Kidney epithelial cell (primary cell): ENCODE results near the gene PIAS2. TPM values are rescaled to one million over a fixed set of nuclear protein-coding genes. Genes with fewer than 3 reads are reported as not detected.

Experiments
- DNase-seq: peaks from one replicate; pipeline ENCODE4 v3.0.0-alpha.2; 2010; ENCODE audit warnings: low read depth
- H3K27me3 ChIP-seq: 2 replicates; pipeline ENCODE4 v1.6.0; 2011; ENCODE audit warnings: low read length; ENCODE audit not compliant: control insufficient read depth, insufficient read depth
- H3K36me3 ChIP-seq: 2 replicates; pipeline ENCODE4 v1.5.1; 2011; ENCODE audit warnings: low read length; ENCODE audit not compliant: control insufficient read depth, insufficient read depth
- H3K4me3 ChIP-seq: 2 replicates; pipeline ENCODE4 v1.5.1; 2011; ENCODE audit warnings: low read depth, mild to moderate bottlenecking, control low read depth, low read length
- total RNA-seq: library from RNA; depleted of rRNA; stranded (reverse); fragments of >200 nt; gene quantifications from 2 replicates; pipeline ENCODE4 v1.2.3, GENCODE V29; 2015
- TF ChIP-seq, protein P1 (sequence below): IDR thresholded peaks from 2 replicates; pipeline ENCODE4 v1.5.1; 2011; ENCODE audit warnings: mild to moderate bottlenecking, moderate library complexity, low read length, control low read depth, inconsistent platforms; ENCODE audit not compliant: insufficient read depth, poor library complexity, severe bottlenecking

Gene PIAS2
- total RNA-seq, 1 donor from 2014 or later = 8.7 TPM

DNA sequence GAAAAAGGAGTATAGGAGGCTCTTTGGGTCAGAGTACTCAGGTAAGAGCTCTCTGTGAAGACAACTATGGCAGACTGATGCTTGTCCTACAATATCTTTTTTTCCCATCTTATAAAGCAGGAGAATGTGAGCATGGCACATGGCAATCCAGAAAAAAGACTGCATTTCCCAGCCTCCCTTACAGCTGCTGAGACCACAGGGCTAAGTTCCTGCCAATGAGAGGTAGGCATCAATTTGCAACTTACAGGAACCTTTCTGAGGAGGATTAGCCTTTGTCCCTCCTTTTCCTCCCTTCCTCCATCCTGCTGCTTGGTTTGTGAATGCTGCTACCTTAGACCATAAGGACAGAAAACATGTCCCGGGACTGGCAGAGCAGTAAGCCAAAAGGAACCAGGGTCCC is 122.7 kb downstream of the PIAS2 start:
- no peak for DNase-seq
- no peaks in the 10 kb centered on the region for H3K27me3 ChIP-seq
- TF ChIP-seq, protein P1, sequence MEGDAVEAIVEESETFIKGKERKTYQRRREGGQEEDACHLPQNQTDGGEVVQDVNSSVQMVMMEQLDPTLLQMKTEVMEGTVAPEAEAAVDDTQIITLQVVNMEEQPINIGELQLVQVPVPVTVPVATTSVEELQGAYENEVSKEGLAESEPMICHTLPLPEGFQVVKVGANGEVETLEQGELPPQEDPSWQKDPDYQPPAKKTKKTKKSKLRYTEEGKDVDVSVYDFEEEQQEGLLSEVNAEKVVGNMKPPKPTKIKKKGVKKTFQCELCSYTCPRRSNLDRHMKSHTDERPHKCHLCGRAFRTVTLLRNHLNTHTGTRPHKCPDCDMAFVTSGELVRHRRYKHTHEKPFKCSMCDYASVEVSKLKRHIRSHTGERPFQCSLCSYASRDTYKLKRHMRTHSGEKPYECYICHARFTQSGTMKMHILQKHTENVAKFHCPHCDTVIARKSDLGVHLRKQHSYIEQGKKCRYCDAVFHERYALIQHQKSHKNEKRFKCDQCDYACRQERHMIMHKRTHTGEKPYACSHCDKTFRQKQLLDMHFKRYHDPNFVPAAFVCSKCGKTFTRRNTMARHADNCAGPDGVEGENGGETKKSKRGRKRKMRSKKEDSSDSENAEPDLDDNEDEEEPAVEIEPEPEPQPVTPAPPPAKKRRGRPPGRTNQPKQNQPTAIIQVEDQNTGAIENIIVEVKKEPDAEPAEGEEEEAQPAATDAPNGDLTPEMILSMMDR = no peak
- no peaks in the 10 kb centered on the region for H3K36me3 ChIP-seq
- no peak overlapping the region for H3K4me3 ChIP-seq

DNA sequence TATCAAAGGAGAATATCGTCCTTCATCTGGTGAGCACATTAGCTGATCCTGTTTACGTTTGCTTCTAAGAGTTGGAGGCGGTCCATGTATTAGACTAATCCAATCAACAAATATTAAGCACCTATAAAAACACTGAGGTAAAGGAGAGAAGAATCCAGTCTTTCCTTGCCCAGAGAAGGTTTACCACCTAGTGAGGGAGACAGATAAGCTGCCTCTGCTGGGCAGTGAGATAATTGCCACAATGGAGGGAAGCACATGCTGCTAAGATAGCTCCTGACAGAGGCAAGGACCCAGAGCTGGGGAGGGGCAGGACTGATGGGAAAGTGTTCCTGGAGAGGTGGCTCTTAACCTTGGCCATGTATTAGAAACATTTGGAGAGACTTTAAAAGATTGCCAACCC is 123.7 kb downstream of the PIAS2 start:
- no peak for DNase-seq
- H3K4me3 ChIP-seq = no peak overlapping the region
- TF ChIP-seq, protein P1 = no peak
- H3K36me3 ChIP-seq = no peaks in the 10 kb centered on the region
- H3K27me3 ChIP-seq = no peaks in the 10 kb centered on the region

DNA sequence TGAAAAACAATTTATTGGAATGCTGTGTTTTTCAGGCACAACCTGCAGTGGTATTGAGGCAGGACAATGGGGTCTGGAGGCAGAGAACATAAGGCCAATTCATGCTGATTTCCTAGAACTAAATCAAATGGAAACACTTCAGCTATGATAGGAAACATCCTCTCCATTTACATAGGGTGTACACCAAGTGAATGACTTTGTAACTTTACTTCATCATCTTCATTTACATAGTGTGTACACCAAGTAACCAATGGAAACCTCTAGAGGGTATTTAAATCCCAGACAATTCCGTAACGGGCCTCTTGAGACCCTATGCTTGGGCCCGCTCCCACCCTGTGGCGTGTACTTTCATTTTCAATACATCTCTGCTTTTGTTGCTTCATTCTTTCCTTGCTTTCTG is 128.2 kb downstream of the PIAS2 start:
- DNase-seq = no peak
- Histone ChIP-seq H3K4me3 (no peak overlapping the region), H3K27me3 (no peaks in the 10 kb centered on the region), H3K36me3 (no peaks in the 10 kb centered on the region)
- TF ChIP-seq, protein P1 = no peak

DNA sequence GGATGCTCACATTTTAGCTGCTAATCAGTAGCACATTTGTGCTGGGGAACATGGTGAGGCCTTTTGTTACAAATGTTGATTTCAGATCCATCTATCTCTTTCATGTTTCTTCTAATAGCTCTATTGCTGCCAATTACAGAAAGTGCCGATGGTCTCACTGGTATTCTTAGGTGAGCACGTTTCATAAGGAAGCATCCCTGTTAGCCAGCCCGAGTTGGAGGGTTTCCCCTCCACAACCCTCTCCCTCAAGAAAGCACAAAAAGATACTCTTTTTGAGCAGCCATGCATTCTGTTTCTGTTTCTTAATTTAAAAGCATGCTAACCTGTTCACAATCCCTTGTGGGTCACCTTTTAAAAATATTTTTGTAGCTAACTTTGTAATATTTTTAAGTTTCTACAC is 129.6 kb downstream of the PIAS2 start:
- TF ChIP-seq, protein P1 = no peak
- Histone ChIP-seq H3K27me3 (no peaks in the 10 kb centered on the region), H3K4me3 (no peak overlapping the region), H3K36me3 (no peaks in the 10 kb centered on the region)
- no peak for DNase-seq

DNA sequence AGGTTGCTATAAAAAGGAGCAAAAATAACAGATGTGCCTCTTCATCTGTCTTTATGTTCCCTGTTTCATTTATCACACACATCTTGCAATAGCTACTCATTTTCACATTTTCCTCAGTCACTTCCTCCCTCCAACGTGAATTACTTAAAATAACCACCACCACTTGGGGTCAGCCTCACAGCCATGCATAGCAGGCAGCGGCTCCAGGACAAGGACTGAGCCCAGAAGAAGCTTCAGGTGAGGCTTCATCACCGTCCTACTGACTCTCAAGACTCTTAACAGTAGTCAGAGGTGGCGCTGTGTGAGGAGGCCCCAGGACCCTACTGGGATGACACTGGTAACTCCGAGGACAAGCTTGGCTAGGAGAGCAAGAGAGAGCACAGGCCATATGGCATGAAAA is 144.9 kb downstream of the PIAS2 start:
- DNase-seq = no peak
- H3K27me3 ChIP-seq = no peaks in the 10 kb centered on the region
- TF ChIP-seq, protein P1 = no peak

DNA sequence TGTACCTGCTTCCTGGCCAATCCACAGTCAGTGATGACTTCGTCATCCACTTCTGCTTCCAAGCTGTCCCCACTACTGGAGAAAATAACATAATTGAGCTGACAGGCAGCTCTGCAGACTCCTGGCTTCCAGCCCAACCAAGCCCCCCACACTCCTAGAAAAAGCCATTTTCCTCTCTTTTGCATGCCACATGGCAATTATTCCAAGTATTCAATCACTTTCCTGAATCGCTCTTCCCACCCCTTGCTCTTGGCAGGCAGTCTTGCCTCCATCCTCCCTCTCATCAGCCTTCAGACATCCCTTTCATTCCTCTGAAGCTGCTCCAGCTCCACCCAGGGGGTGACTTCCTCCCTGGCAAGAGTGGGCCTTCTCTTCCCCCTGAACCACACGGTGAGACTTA is 146.2 kb downstream of the PIAS2 start:
- Histone ChIP-seq H3K27me3 (no peaks in the 10 kb centered on the region), H3K36me3 (no peaks in the 10 kb centered on the region), H3K4me3 (no peak overlapping the region)
- no peak for DNase-seq
- TF ChIP-seq, protein P1 = no peak

More for the DNA sequence above, 144.9 kb downstream of the PIAS2 start:
- Histone ChIP-seq H3K4me3 (no peak overlapping the region), H3K36me3 (no peaks in the 10 kb centered on the region)
